ENCODE data around the gene PPM1H. TPM values are rescaled to one million over a fixed set of nuclear protein-coding genes. Genes with fewer than 3 reads are reported as not detected.
A peak's percentile ranks its signal among the peaks of the same experiment; 100 is the strongest.

PPM1H gene
- total and polyA plus RNA-seq, 8 donors, result 0.29 to 12.5 (median 3.7) TPM

GRCh38 chr12:62977883-62978282 lies 42.9 kb upstream of the PPM1H start:
- intact Hi-C loops (cut with DNase I; ENCODE audit: low total_unique reads), result no loop called here
- H3K36me3 ChIP-seq, result no peaks in the 10 kb centered on the region
- no peak for TF ChIP-seq EP300 (IDR thresholded peaks at IDR 0.05)
- no peak for TF ChIP-seq POLR2AphosphoS5 (IDR thresholded peaks at IDR 0.05)
- TF ChIP-seq POLR2A (IDR thresholded peaks at IDR 0.05), result no peak
- TF ChIP-seq, protein P1, sequence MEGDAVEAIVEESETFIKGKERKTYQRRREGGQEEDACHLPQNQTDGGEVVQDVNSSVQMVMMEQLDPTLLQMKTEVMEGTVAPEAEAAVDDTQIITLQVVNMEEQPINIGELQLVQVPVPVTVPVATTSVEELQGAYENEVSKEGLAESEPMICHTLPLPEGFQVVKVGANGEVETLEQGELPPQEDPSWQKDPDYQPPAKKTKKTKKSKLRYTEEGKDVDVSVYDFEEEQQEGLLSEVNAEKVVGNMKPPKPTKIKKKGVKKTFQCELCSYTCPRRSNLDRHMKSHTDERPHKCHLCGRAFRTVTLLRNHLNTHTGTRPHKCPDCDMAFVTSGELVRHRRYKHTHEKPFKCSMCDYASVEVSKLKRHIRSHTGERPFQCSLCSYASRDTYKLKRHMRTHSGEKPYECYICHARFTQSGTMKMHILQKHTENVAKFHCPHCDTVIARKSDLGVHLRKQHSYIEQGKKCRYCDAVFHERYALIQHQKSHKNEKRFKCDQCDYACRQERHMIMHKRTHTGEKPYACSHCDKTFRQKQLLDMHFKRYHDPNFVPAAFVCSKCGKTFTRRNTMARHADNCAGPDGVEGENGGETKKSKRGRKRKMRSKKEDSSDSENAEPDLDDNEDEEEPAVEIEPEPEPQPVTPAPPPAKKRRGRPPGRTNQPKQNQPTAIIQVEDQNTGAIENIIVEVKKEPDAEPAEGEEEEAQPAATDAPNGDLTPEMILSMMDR (IDR thresholded peaks at IDR 0.05), result no peak
- no peak overlapping the region for H3K27ac ChIP-seq
- H3K9me3 ChIP-seq, result no peaks in the 10 kb centered on the region
- DNase-seq, result no peak
- no peaks in the 10 kb centered on the region for H3K27me3 ChIP-seq
- WGBS, 5 donors, result 89 to 100% (median 95%) methylated on average over 1 of the region's 1 CpG
- H3K4me3 ChIP-seq, result no peak overlapping the region
- H3K4me1 ChIP-seq, result no peaks in the 10 kb centered on the region

DNA sequence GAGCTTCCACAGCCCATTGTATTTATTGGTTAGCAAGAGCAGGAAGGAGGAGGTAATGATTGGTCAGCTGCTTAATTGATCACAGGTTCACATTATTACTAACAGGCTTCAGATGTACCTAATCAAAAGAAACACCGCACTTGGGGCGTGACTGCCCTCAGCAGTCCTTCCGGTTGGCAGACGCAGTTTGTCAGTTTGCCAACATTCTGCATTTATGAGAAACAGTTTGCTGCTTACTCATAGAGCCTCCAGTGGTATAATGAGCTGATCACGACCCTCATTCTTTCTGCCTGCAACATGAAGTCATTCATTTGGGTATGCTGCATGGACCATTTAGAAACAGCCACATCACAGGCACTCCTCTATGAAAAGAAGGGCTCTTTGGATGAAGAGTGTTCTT lies 42.5 kb upstream of the PPM1H start:
- WGBS, 5 donors, result 25 to 74% (median 45%) methylated on average over 5 of the region's 5 CpGs
- H3K27ac ChIP-seq, result no peak overlapping the region
- no peak overlapping the region for H3K4me3 ChIP-seq
- H3K27me3 ChIP-seq, result no peaks in the 10 kb centered on the region
- no peaks in the 10 kb centered on the region for H3K4me1 ChIP-seq
- H3K9me3 ChIP-seq, result no peaks in the 10 kb centered on the region
- peak in 1 of 2 donors; percentile 40 for DNase-seq
- TF ChIP-seq POLR2A (IDR thresholded peaks at IDR 0.05), result no peak
- no peak for TF ChIP-seq POLR2AphosphoS5 (IDR thresholded peaks at IDR 0.05)
- TF ChIP-seq EP300 (IDR thresholded peaks at IDR 0.05), result no peak
- TF ChIP-seq, protein P1 (IDR thresholded peaks at IDR 0.05), result no peak
- intact Hi-C loops (cut with DNase I; ENCODE audit: low total_unique reads), result no loop called here
- no peaks in the 10 kb centered on the region for H3K36me3 ChIP-seq

- intact Hi-C loops (cut with DNase I; ENCODE audit: low total_unique reads), result no loop called here
- Histone ChIP-seq H3K4me3 (no peak overlapping the region), H3K9me3 (no peaks in the 10 kb centered on the region), H3K27ac (no peak overlapping the region), H3K4me1 (peaks cover 0 to 6% (median 0%) of the 10 kb centered on the region in 4 donors), H3K36me3 (no peaks in the 10 kb centered on the region), H3K27me3 (no peaks in the 10 kb centered on the region)
- TF ChIP-seq, protein P1 (IDR thresholded peaks at IDR 0.05), result no peak
- TF ChIP-seq POLR2AphosphoS5 (IDR thresholded peaks at IDR 0.05) (no peak), EP300 (IDR thresholded peaks at IDR 0.05) (no peak), POLR2A (IDR thresholded peaks at IDR 0.05) (no peak)
- DNase-seq, result no peak
- 88 to 95% (median 89%) methylated on average over 4 of the region's 4 CpGs for WGBS, 5 donors
These were observed 41.2 kb upstream of the PPM1H start for GRCh38 chr12:62976110-62976662.

- TF ChIP-seq, protein P1 (IDR thresholded peaks at IDR 0.05), result no peak
- TF ChIP-seq POLR2AphosphoS5 (IDR thresholded peaks at IDR 0.05) (no peak), POLR2A (IDR thresholded peaks at IDR 0.05) (no peak), EP300 (IDR thresholded peaks at IDR 0.05) (no peak)
- Histone ChIP-seq H3K27me3 (no peaks in the 10 kb centered on the region), H3K36me3 (no peaks in the 10 kb centered on the region), H3K4me3 (no peak overlapping the region), H3K9me3 (no peaks in the 10 kb centered on the region), H3K4me1 (peaks cover 0 to 21% (median 3%) of the 10 kb centered on the region in 4 donors), H3K27ac (no peak overlapping the region)
- DNase-seq, result no peak
- intact Hi-C loops (cut with DNase I; ENCODE audit: low total_unique reads), result no loop called here
- 90 to 97% (median 95%) methylated on average over 1 of the region's 1 CpG for WGBS, 5 donors
These were observed 37.0 kb upstream of the PPM1H start for GRCh38 chr12:62971769-62972525.

Measured in stomach (tissue), 9 donors.